ENCODE measurements around the gene SIK3. TPM values are rescaled to one million over a fixed set of nuclear protein-coding genes. Genes with fewer than 3 reads are reported as not detected.
"Not testable (repeated sequence)": the region's sequence is repeated elsewhere in the genome, so short reads cannot be mapped to it uniquely, and the experiment has no call there.

The SIK3 gene
- total RNA-seq, 2 experiments from 2014 or later: 22.8 to 24.0 TPM

GRCh38 chr11:117054382-117054781, 43.8 kb downstream of the SIK3 start:
- no peaks in the 10 kb centered on the region for H3K9me3 Mint-ChIP-seq
- H3K27me3 Mint-ChIP-seq: no peaks in the 10 kb centered on the region
- peaks cover 10% of the 10 kb centered on the region for H3K36me3 Mint-ChIP-seq
- H3K4me3 Mint-ChIP-seq: no peak overlapping the region
- DNase-seq: no peak
- peaks cover 21% of the 10 kb centered on the region for H3K4me1 Mint-ChIP-seq
- no peak overlapping the region for H3K27ac Mint-ChIP-seq

- no peaks in the 10 kb centered on the region for H3K27me3 Mint-ChIP-seq
- H3K4me3 Mint-ChIP-seq: no peak overlapping the region
- no peak for DNase-seq
- H3K27ac Mint-ChIP-seq: no peak overlapping the region
- H3K9me3 Mint-ChIP-seq: no peaks in the 10 kb centered on the region
- peaks cover 8% of the 10 kb centered on the region for H3K4me1 Mint-ChIP-seq
- peaks cover 9% of the 10 kb centered on the region for H3K36me3 Mint-ChIP-seq
Measured at GRCh38 chr11:117052196-117053149, 45.8 kb downstream of the SIK3 start.

GRCh38 chr11:117050121-117050520, 48.1 kb downstream of the SIK3 start:
- not testable (repeated sequence) for H3K27ac Mint-ChIP-seq, H3K9me3 Mint-ChIP-seq, H3K27me3 Mint-ChIP-seq, H3K36me3 Mint-ChIP-seq, H3K4me3 Mint-ChIP-seq, DNase-seq
- peaks cover 17% of the 10 kb centered on the region for H3K4me1 Mint-ChIP-seq

- H3K36me3 Mint-ChIP-seq, DNase-seq, H3K27me3 Mint-ChIP-seq, H3K4me3 Mint-ChIP-seq, H3K27ac Mint-ChIP-seq, H3K9me3 Mint-ChIP-seq: not testable (repeated sequence)
- peaks cover 38% of the 10 kb centered on the region for H3K4me1 Mint-ChIP-seq
Measured at GRCh38 chr11:117046627-117047026, 51.6 kb downstream of the SIK3 start.

GRCh38 chr11:117045956-117046355, 52.3 kb downstream of the SIK3 start:
- peaks cover 1% of the 10 kb centered on the region for H3K36me3 Mint-ChIP-seq
- DNase-seq: no peak
- H3K27me3 Mint-ChIP-seq: no peaks in the 10 kb centered on the region
- no peaks in the 10 kb centered on the region for H3K9me3 Mint-ChIP-seq
- no peak overlapping the region for H3K27ac Mint-ChIP-seq
- peaks cover 39% of the 10 kb centered on the region for H3K4me1 Mint-ChIP-seq
- no peak overlapping the region for H3K4me3 Mint-ChIP-seq

- Mint-ChIP-seq H3K4me1 (peaks cover 45% of the 10 kb centered on the region), H3K36me3 (no peaks in the 10 kb centered on the region), H3K4me3 (no peak overlapping the region), H3K9me3 (no peaks in the 10 kb centered on the region), H3K27me3 (no peaks in the 10 kb centered on the region), H3K27ac (no peak overlapping the region)
- no peak for DNase-seq
Measured at GRCh38 chr11:117045196-117045595, 53.0 kb downstream of the SIK3 start.

GRCh38 chr11:117044287-117045035, 53.8 kb downstream of the SIK3 start:
- H3K4me1 Mint-ChIP-seq: peaks cover 50% of the 10 kb centered on the region
- H3K4me3 Mint-ChIP-seq: no peak overlapping the region
- H3K27ac Mint-ChIP-seq: no peak overlapping the region
- no peaks in the 10 kb centered on the region for H3K36me3 Mint-ChIP-seq
- no peaks in the 10 kb centered on the region for H3K27me3 Mint-ChIP-seq
- H3K9me3 Mint-ChIP-seq: no peaks in the 10 kb centered on the region
- no peak for DNase-seq

- Mint-ChIP-seq H3K9me3 (no peaks in the 10 kb centered on the region), H3K4me3 (no peak overlapping the region), H3K4me1 (peaks cover 62% of the 10 kb centered on the region), H3K27ac (no peak overlapping the region), H3K27me3 (no peaks in the 10 kb centered on the region), H3K36me3 (peaks cover 1% of the 10 kb centered on the region)
- DNase-seq: no peak
Measured at GRCh38 chr11:117042689-117043088, 55.5 kb downstream of the SIK3 start.

GRCh38 chr11:117039900-117040299, 58.3 kb downstream of the SIK3 start:
- no peak overlapping the region for H3K27ac Mint-ChIP-seq
- no peak for DNase-seq
- peaks cover 66% of the 10 kb centered on the region for H3K4me1 Mint-ChIP-seq
- H3K27me3 Mint-ChIP-seq: no peaks in the 10 kb centered on the region
- H3K9me3 Mint-ChIP-seq: no peaks in the 10 kb centered on the region
- H3K4me3 Mint-ChIP-seq: no peak overlapping the region
- peaks cover 3% of the 10 kb centered on the region for H3K36me3 Mint-ChIP-seq

GRCh38 chr11:117039270-117039669, 59.0 kb downstream of the SIK3 start:
- Mint-ChIP-seq H3K4me1 (peaks cover 62% of the 10 kb centered on the region), H3K4me3 (no peak overlapping the region), H3K27ac (no peak overlapping the region)

GRCh38 chr11:117037975-117038350, 60.3 kb downstream of the SIK3 start:
- Mint-ChIP-seq H3K4me1 (peaks cover 57% of the 10 kb centered on the region), H3K27ac (peak overlapping the region; percentile 56), H3K4me3 (no peak overlapping the region), H3K27me3 (no peaks in the 10 kb centered on the region), H3K9me3 (no peaks in the 10 kb centered on the region), H3K36me3 (peaks cover 3% of the 10 kb centered on the region)
- no peak for DNase-seq

More at GRCh38 chr11:117039270-117039669, 59.0 kb downstream of the SIK3 start:
- H3K36me3 Mint-ChIP-seq: peaks cover 3% of the 10 kb centered on the region
- H3K9me3 Mint-ChIP-seq: no peaks in the 10 kb centered on the region
- no peaks in the 10 kb centered on the region for H3K27me3 Mint-ChIP-seq
- no peak for DNase-seq

- Mint-ChIP-seq H3K4me3 (no peak overlapping the region), H3K27ac (peak overlapping the region; percentile 61), H3K4me1 (peaks cover 54% of the 10 kb centered on the region), H3K36me3 (peaks cover 3% of the 10 kb centered on the region), H3K27me3 (no peaks in the 10 kb centered on the region), H3K9me3 (no peaks in the 10 kb centered on the region)
- DNase-seq: no peak
Measured at GRCh38 chr11:117037279-117037974, 60.8 kb downstream of the SIK3 start.

GRCh38 chr11:117034901-117035300, 63.3 kb downstream of the SIK3 start:
- H3K4me1 Mint-ChIP-seq: peaks cover 34% of the 10 kb centered on the region
- no peaks in the 10 kb centered on the region for H3K27me3 Mint-ChIP-seq
- no peak overlapping the region for H3K4me3 Mint-ChIP-seq
- no peak overlapping the region for H3K27ac Mint-ChIP-seq
- no peaks in the 10 kb centered on the region for H3K9me3 Mint-ChIP-seq
- H3K36me3 Mint-ChIP-seq: peaks cover 3% of the 10 kb centered on the region
- DNase-seq: no peak

GRCh38 chr11:117026593-117027330, 71.5 kb downstream of the SIK3 start:
- Mint-ChIP-seq H3K27ac (peak overlapping the region; percentile 88), H3K9me3 (peaks cover 1% of the 10 kb centered on the region), H3K4me3 (peak overlapping the region; percentile 23), H3K27me3 (no peaks in the 10 kb centered on the region), H3K36me3 (peaks cover 15% of the 10 kb centered on the region), H3K4me1 (peaks cover 60% of the 10 kb centered on the region)
- no peak for DNase-seq

Data from activated naive CD8-positive, alpha-beta T cell treated with anti-CD3 and anti-CD28 coated beads for 36 hours (primary cell).